HFF-Myc (cell line): Measurements from ENCODE around the gene RAB27B.

Experiments used
- DNase-seq: peaks from one replicate; pipeline ENCODE4 v3.0.0-alpha.2; 2011; ENCODE audit warnings: low read depth; ENCODE audit errors: extremely low read depth
- H3K4me3 ChIP-seq: replicated peaks from 2 replicates; pipeline ENCODE4 v1.5.1; 2011; ENCODE audit warnings: low read depth, mild to moderate bottlenecking, control low read depth, low read length
- TF ChIP-seq, protein P1 (sequence below): IDR thresholded peaks from 2 replicates; pipeline ENCODE4 v1.5.1; 2012; ENCODE audit warnings: mild to moderate bottlenecking, low read depth, low read length, control low read depth; ENCODE audit errors: missing control alignments

Gene RAB27B

DNA sequence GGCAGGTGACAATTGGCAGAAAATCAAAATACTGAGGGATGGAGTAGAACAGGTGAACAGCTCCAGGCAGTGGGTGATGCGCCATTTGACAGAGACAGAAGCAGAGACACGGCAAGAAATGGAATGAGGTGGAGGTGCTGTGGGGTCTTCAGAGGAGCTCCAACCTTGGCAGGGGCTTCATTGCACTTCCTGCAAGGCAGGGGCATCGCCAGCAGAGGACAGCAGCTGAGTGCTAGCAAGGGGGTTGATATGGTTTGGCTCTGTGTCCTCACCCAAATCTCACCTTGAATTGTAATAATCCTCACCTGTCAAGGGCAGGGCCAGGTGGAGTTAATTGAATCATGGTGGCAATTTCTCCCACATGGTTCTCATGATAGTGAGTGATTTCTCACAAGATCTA lies 88.2 kb downstream of the RAB27B start:
- no peak overlapping the region for H3K4me3 ChIP-seq
- TF ChIP-seq, protein P1, sequence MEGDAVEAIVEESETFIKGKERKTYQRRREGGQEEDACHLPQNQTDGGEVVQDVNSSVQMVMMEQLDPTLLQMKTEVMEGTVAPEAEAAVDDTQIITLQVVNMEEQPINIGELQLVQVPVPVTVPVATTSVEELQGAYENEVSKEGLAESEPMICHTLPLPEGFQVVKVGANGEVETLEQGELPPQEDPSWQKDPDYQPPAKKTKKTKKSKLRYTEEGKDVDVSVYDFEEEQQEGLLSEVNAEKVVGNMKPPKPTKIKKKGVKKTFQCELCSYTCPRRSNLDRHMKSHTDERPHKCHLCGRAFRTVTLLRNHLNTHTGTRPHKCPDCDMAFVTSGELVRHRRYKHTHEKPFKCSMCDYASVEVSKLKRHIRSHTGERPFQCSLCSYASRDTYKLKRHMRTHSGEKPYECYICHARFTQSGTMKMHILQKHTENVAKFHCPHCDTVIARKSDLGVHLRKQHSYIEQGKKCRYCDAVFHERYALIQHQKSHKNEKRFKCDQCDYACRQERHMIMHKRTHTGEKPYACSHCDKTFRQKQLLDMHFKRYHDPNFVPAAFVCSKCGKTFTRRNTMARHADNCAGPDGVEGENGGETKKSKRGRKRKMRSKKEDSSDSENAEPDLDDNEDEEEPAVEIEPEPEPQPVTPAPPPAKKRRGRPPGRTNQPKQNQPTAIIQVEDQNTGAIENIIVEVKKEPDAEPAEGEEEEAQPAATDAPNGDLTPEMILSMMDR = no peak
- DNase-seq = no peak

DNA sequence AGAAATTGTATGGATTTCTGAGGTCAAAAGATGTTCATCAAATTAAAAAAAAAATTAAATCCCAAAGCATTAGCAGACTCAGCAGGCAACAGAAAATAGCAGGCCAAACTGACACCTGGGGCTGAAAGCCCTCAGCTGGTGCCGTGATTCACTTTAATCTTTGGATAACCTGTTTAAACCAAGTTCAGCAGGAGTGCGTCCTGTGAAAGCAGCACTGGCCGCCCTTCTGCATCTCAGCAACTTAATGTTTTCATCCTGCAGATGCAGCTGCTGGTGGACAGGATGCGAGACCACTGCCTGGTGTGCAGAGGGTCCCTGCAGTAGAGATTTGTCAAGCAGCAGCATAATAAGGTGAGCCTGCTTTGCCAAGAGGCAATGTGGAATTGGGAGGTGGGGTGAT lies 89.8 kb downstream of the RAB27B start:
- H3K4me3 ChIP-seq = no peak overlapping the region
- no peak for DNase-seq
- TF ChIP-seq, protein P1 = no peak

DNA sequence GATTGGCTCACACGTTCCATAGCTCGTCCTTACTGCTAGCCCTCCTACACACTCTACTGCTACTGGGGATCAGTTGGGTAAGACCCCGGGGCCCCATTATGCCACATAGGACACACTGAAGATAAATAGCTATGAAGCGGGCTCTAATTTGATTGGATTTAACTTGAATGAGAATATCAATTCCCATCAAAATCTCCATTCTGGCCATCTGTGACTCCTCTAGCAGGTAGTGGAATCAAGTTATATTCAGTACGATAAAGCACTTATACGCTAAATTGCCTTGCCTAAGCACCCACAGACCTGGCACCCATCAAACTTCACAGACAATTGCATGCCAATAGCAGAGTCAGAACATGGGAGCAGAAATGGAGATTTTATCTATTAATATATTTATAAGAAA lies 91.1 kb downstream of the RAB27B start:
- DNase-seq = no peak
- H3K4me3 ChIP-seq = no peak overlapping the region
- TF ChIP-seq, protein P1 = no peak

DNA sequence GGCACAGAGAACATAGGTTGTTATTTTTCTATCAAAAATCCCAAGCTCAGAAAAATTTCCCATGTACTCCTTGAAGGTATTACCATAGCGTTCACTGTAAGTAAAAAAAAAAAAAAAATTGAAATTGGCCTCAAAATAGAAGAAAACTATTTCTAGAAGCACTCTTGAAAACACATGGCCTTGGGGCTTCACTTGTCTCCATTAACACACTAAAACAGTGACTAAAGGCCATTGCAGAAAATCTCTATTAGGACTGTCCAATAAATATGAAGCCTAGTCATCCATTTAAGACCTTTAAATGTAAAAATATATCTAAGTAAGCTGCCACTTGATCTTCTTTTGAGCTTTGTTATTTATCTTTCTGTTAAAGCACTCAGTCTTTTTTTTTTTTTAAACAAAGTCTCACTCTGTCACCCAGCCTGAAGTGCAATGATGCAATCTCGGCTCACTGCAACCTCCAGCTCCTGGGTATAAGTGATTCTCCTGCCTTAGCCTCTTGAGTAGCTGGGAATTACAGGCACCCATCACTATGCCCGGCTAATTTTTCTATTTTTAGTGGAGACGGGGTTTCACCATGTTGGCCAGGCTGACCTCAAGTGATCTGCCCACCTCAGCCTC lies 95.2 kb downstream of the RAB27B start:
- TF ChIP-seq, protein P1 = no peak
- DNase-seq = no peak
- H3K4me3 ChIP-seq = no peak overlapping the region

DNA sequence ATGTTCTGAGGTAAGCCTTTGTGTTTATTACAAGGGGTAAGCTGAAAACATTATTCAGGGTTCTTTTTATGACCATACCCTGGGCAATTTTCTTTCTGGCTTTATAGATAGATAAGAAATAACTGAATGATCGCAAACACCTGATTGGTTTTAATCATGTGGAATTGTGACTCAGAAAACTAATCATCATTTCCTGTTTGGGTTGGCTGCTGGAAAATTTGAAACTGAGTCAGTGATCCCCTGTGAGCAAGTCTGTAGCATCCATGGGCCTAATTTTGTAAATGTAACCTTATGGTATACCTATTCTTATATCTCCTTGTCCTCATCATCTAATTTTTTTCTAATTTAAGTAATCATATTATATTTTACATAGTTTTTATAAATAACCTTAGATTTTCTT lies 96.7 kb downstream of the RAB27B start:
- DNase-seq = no peak
- TF ChIP-seq, protein P1 = no peak
- no peak overlapping the region for H3K4me3 ChIP-seq

DNA sequence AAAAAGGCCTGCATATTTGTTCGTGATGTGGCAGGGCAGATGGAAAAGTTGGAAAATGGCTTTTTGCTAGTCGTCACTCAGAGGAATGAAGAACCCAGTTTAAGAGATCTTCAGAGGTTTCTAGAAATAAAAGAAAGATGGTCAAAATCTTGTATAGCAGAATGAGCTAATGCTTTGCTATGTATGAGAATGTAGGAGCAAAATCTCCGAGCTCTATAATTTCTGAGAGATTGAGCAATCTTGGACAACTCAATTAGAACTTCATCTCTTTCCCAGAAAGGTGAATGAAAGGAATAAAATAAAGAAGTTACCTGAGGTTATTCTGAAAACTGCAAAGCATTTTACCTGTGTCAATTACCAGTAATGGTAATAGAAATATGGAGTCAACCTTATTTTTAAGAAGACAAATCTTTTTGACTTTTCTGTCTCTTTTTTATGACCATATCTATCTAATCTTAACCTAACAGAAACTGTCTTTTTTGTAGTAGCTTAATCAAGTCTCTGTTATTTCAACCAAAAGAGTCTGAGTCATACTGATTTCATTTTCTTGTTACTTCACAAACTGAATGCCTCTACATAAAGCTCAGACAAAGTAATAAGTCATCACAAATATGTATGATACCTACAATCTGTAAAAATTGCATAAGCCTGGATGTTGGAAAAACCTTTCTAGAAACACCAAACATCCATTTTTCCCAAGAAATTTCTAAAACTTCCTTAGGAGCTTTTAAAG lies 98.5 kb downstream of the RAB27B start:
- TF ChIP-seq, protein P1 = no peak
- H3K4me3 ChIP-seq = no peak overlapping the region

More for the DNA sequence above, 98.5 kb downstream of the RAB27B start:
- no peak for DNase-seq
